ENCODE results near the gene KRT36.

DNA sequence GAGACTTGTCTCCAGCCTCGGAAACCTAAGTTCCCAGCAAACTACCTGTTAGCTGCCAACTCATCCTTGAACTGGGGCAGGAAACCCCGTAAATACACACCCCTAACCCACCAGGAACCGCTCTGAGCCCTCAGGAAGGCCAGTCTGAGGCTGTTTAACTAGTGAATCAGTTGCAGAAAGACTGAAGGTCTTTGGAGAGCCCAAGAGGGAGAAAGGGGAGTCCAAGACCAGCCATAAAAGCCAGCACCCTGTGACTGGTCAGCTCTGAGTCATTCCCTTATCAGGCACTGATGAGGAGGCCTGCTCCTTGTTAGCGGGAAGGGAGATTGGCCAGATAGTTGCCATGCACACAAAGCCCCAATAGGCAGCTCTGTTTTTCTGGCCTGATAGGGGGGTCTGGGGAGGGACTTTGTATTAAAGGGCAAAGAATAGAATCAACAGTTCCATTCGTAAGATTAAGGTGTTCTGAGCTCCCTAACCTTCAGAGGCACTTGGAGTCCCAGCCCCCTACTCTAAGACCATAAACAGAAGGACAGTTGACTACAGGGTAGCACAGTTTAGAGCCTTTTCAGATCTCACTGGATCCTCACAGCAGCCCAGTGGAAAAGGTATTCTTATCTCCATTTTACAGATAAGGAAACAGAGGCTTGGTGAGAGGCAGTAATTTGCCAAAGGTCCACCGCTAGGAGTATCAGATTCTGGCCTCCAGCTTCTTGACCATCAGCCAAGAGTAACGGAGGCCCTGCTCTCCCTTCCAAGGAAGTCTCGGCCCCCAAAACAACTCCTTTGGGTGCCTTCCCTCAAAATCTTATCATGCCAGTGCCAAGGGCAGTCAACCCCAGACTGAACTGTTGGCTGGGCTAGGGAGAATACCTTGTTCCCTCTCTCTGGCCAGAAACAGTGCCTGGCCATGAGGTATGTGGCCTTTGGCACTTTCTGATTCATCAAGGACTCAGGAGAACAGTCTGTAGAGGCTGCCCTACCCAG lies 40.6 kb upstream of the KRT36 start:
- TF ChIP-seq CTCF (IDR thresholded peaks at IDR 0.05): no peak
- no peak for TF ChIP-seq POLR2A (IDR thresholded peaks at IDR 0.05)

Data from adrenal gland (tissue), 5 donors.